ENCODE results near the gene CYP19A1.

Gene CYP19A1

GRCh38 chr15:51186181-51186705 is 152.2 kb downstream of the CYP19A1 start:
- peaks cover 4% of the 10 kb centered on the region for H3K4me1 ChIP-seq (ENCODE audit: control insufficient read depth, insufficient read depth, low read length)
- no peak overlapping the region for H3K9ac ChIP-seq (ENCODE audit: low read depth, low read length)
- H3K9me3 ChIP-seq (replicated peaks; ENCODE audit: low read length), result no peaks in the 10 kb centered on the region
- H3K27me3 ChIP-seq (ENCODE audit: control insufficient read depth, insufficient read depth, low read length), result no peaks in the 10 kb centered on the region
- H3K4me3 ChIP-seq (ENCODE audit: low read length), result no peak overlapping the region
- no peak overlapping the region for H3K4me2 ChIP-seq (ENCODE audit: low read length)
- H3K36me3 ChIP-seq (ENCODE audit: insufficient read depth, low read length), result no peaks in the 10 kb centered on the region

- Histone ChIP-seq H3K36me3 (ENCODE audit: insufficient read depth, low read length) (no peaks in the 10 kb centered on the region), H3K4me3 (ENCODE audit: low read length) (no peak overlapping the region), H3K27me3 (ENCODE audit: control insufficient read depth, insufficient read depth, low read length) (no peaks in the 10 kb centered on the region), H3K4me2 (ENCODE audit: low read length) (no peak overlapping the region), H3K9me3 (replicated peaks; ENCODE audit: low read length) (no peaks in the 10 kb centered on the region), H3K4me1 (ENCODE audit: control insufficient read depth, insufficient read depth, low read length) (no peaks in the 10 kb centered on the region), H3K9ac (ENCODE audit: low read depth, low read length) (no peak overlapping the region)
Measured at GRCh38 chr15:51185213-51186159, 152.9 kb downstream of the CYP19A1 start.

- Histone ChIP-seq H3K9me3 (replicated peaks; ENCODE audit: low read length) (no peaks in the 10 kb centered on the region), H3K4me3 (ENCODE audit: low read length) (no peak overlapping the region), H3K27me3 (ENCODE audit: control insufficient read depth, insufficient read depth, low read length) (no peaks in the 10 kb centered on the region), H3K36me3 (ENCODE audit: insufficient read depth, low read length) (no peaks in the 10 kb centered on the region), H3K4me2 (ENCODE audit: low read length) (no peak overlapping the region), H3K4me1 (ENCODE audit: control insufficient read depth, insufficient read depth, low read length) (no peaks in the 10 kb centered on the region), H3K9ac (ENCODE audit: low read depth, low read length) (no peak overlapping the region)
Measured at GRCh38 chr15:51184627-51185026, 153.8 kb downstream of the CYP19A1 start.

- H3K4me2 ChIP-seq (ENCODE audit: low read length), result no peak overlapping the region
- H3K4me1 ChIP-seq (ENCODE audit: control insufficient read depth, insufficient read depth, low read length), result no peaks in the 10 kb centered on the region
- no peak overlapping the region for H3K4me3 ChIP-seq (ENCODE audit: low read length)
- no peaks in the 10 kb centered on the region for H3K27me3 ChIP-seq (ENCODE audit: control insufficient read depth, insufficient read depth, low read length)
- no peak overlapping the region for H3K9ac ChIP-seq (ENCODE audit: low read depth, low read length)
- no peaks in the 10 kb centered on the region for H3K9me3 ChIP-seq (replicated peaks; ENCODE audit: low read length)
- no peaks in the 10 kb centered on the region for H3K36me3 ChIP-seq (ENCODE audit: insufficient read depth, low read length)
Measured at GRCh38 chr15:51183076-51183475, 155.3 kb downstream of the CYP19A1 start.

GRCh38 chr15:51181905-51182304 is 156.5 kb downstream of the CYP19A1 start:
- Histone ChIP-seq H3K4me3 (ENCODE audit: low read length) (no peak overlapping the region), H3K27me3 (ENCODE audit: control insufficient read depth, insufficient read depth, low read length) (no peaks in the 10 kb centered on the region), H3K4me1 (ENCODE audit: control insufficient read depth, insufficient read depth, low read length) (no peaks in the 10 kb centered on the region), H3K36me3 (ENCODE audit: insufficient read depth, low read length) (no peaks in the 10 kb centered on the region), H3K9ac (ENCODE audit: low read depth, low read length) (no peak overlapping the region), H3K4me2 (ENCODE audit: low read length) (no peak overlapping the region), H3K9me3 (replicated peaks; ENCODE audit: low read length) (no peaks in the 10 kb centered on the region)

- no peaks in the 10 kb centered on the region for H3K9me3 ChIP-seq (replicated peaks; ENCODE audit: low read length)
- no peak overlapping the region for H3K9ac ChIP-seq (ENCODE audit: low read depth, low read length)
- H3K27me3 ChIP-seq (ENCODE audit: control insufficient read depth, insufficient read depth, low read length), result no peaks in the 10 kb centered on the region
- no peak overlapping the region for H3K4me3 ChIP-seq (ENCODE audit: low read length)
- H3K36me3 ChIP-seq (ENCODE audit: insufficient read depth, low read length), result no peaks in the 10 kb centered on the region
- H3K4me2 ChIP-seq (ENCODE audit: low read length), result no peak overlapping the region
- H3K4me1 ChIP-seq (ENCODE audit: control insufficient read depth, insufficient read depth, low read length), result no peaks in the 10 kb centered on the region
Measured at GRCh38 chr15:51181221-51181620, 157.2 kb downstream of the CYP19A1 start.

GRCh38 chr15:51180534-51180933 is 157.9 kb downstream of the CYP19A1 start:
- H3K9me3 ChIP-seq (replicated peaks; ENCODE audit: low read length), result no peaks in the 10 kb centered on the region
- no peak overlapping the region for H3K4me3 ChIP-seq (ENCODE audit: low read length)
- H3K4me1 ChIP-seq (ENCODE audit: control insufficient read depth, insufficient read depth, low read length), result no peaks in the 10 kb centered on the region
- H3K9ac ChIP-seq (ENCODE audit: low read depth, low read length), result no peak overlapping the region
- H3K27me3 ChIP-seq (ENCODE audit: control insufficient read depth, insufficient read depth, low read length), result no peaks in the 10 kb centered on the region
- H3K36me3 ChIP-seq (ENCODE audit: insufficient read depth, low read length), result no peaks in the 10 kb centered on the region
- H3K4me2 ChIP-seq (ENCODE audit: low read length), result no peak overlapping the region

GRCh38 chr15:51180011-51180410 is 158.4 kb downstream of the CYP19A1 start:
- Histone ChIP-seq H3K4me1 (ENCODE audit: control insufficient read depth, insufficient read depth, low read length) (no peaks in the 10 kb centered on the region), H3K36me3 (ENCODE audit: insufficient read depth, low read length) (no peaks in the 10 kb centered on the region), H3K4me2 (ENCODE audit: low read length) (no peak overlapping the region), H3K9ac (ENCODE audit: low read depth, low read length) (no peak overlapping the region), H3K4me3 (ENCODE audit: low read length) (no peak overlapping the region), H3K9me3 (replicated peaks; ENCODE audit: low read length) (no peaks in the 10 kb centered on the region), H3K27me3 (ENCODE audit: control insufficient read depth, insufficient read depth, low read length) (no peaks in the 10 kb centered on the region)

- H3K9ac ChIP-seq (ENCODE audit: low read depth, low read length), result peak overlapping the region; percentile 14
Measured at GRCh38 chr15:51172193-51172592, 166.2 kb downstream of the CYP19A1 start.

GRCh38 chr15:51171634-51171932 is 166.8 kb downstream of the CYP19A1 start:
- Histone ChIP-seq H3K4me3 (ENCODE audit: low read length) (no peak overlapping the region), H3K9me3 (replicated peaks; ENCODE audit: low read length) (no peaks in the 10 kb centered on the region), H3K36me3 (ENCODE audit: insufficient read depth, low read length) (no peaks in the 10 kb centered on the region), H3K27me3 (ENCODE audit: control insufficient read depth, insufficient read depth, low read length) (no peaks in the 10 kb centered on the region), H3K4me2 (ENCODE audit: low read length) (peak overlapping the region; percentile 47), H3K4me1 (ENCODE audit: control insufficient read depth, insufficient read depth, low read length) (peaks cover 8% of the 10 kb centered on the region), H3K9ac (ENCODE audit: low read depth, low read length) (peak overlapping the region; percentile 14)

More at GRCh38 chr15:51172193-51172592, 166.2 kb downstream of the CYP19A1 start:
- peaks cover 8% of the 10 kb centered on the region for H3K4me1 ChIP-seq (ENCODE audit: control insufficient read depth, insufficient read depth, low read length)
- no peaks in the 10 kb centered on the region for H3K36me3 ChIP-seq (ENCODE audit: insufficient read depth, low read length)
- H3K4me3 ChIP-seq (ENCODE audit: low read length), result no peak overlapping the region
- no peaks in the 10 kb centered on the region for H3K27me3 ChIP-seq (ENCODE audit: control insufficient read depth, insufficient read depth, low read length)
- H3K9me3 ChIP-seq (replicated peaks; ENCODE audit: low read length), result no peaks in the 10 kb centered on the region
- H3K4me2 ChIP-seq (ENCODE audit: low read length), result peak overlapping the region; percentile 47

GRCh38 chr15:51170882-51171633 is 167.3 kb downstream of the CYP19A1 start:
- H3K36me3 ChIP-seq (ENCODE audit: insufficient read depth, low read length), result no peaks in the 10 kb centered on the region
- peaks cover 8% of the 10 kb centered on the region for H3K4me1 ChIP-seq (ENCODE audit: control insufficient read depth, insufficient read depth, low read length)
- no peak overlapping the region for H3K9ac ChIP-seq (ENCODE audit: low read depth, low read length)
- H3K9me3 ChIP-seq (replicated peaks; ENCODE audit: low read length), result no peaks in the 10 kb centered on the region
- no peaks in the 10 kb centered on the region for H3K27me3 ChIP-seq (ENCODE audit: control insufficient read depth, insufficient read depth, low read length)
- no peak overlapping the region for H3K4me3 ChIP-seq (ENCODE audit: low read length)
- no peak overlapping the region for H3K4me2 ChIP-seq (ENCODE audit: low read length)

Measured in skeletal muscle satellite cell (primary cell).